NCI-H226 (cell line): ENCODE results near the gene MNT.

ENCODE experiments used
- DNase-seq: peaks from one replicate; pipeline ENCODE4 v3.0.0-alpha.2; 2015

Gene MNT

GRCh38 chr17:2362416-2362815 is 38.4 kb downstream of the MNT start:
- DNase-seq: no peak

- no peak for DNase-seq
Observed at GRCh38 chr17:2362016-2362415, 38.8 kb downstream of the MNT start.

GRCh38 chr17:2361010-2361760 is 39.7 kb downstream of the MNT start:
- DNase-seq: no peak

- DNase-seq: no peak
Observed at GRCh38 chr17:2357931-2358434, 42.9 kb downstream of the MNT start.

- no peak for DNase-seq
Observed at GRCh38 chr17:2357237-2357636, 43.6 kb downstream of the MNT start.

- DNase-seq: no peak
Observed at GRCh38 chr17:2354311-2354710, 46.5 kb downstream of the MNT start.

GRCh38 chr17:2351269-2351668 is 49.6 kb downstream of the MNT start:
- no peak for DNase-seq

GRCh38 chr17:2347805-2348685 is 52.8 kb downstream of the MNT start:
- peak; percentile 38 for DNase-seq

- no peak for DNase-seq
Observed at GRCh38 chr17:2346475-2346874, 54.4 kb downstream of the MNT start.

- DNase-seq: no peak
Observed at GRCh38 chr17:2344528-2344927, 56.3 kb downstream of the MNT start.

GRCh38 chr17:2343421-2343820 is 57.4 kb downstream of the MNT start:
- no peak for DNase-seq

GRCh38 chr17:2338315-2338657 is 62.6 kb downstream of the MNT start:
- DNase-seq: no peak

GRCh38 chr17:2337544-2338314 is 63.1 kb downstream of the MNT start:
- peak; percentile 64 for DNase-seq

GRCh38 chr17:2336852-2337543 is 63.9 kb downstream of the MNT start, which contains the start of gene SGSM2:
SGSM2 (plus strand) TSS chr17:2337501; CDS start chr17:2337689, 188 bp downstream.
- peak; percentile 47 for DNase-seq

GRCh38 chr17:2336215-2336851 is 64.5 kb downstream of the MNT start, which contains the start of gene TSR1:
TSR1 (minus strand) TSS chr17:2336457; CDS start chr17:2336427, 30 bp downstream.
- peak; percentile 91 for DNase-seq

- no peak for DNase-seq
Observed at GRCh38 chr17:2335726-2336214, 65.1 kb downstream of the MNT start.
